CD14-positive monocyte (primary cell): Measurements from ENCODE around the gene UTP18. TPM values are rescaled to one million over a fixed set of nuclear protein-coding genes. Genes with fewer than 3 reads are reported as not detected.

ENCODE experiments used
- DNase-seq, 3 donors: peaks; one replicate each; pipeline ENCODE4 v3.0.0-alpha.2; 2011 to 2022
- H2AFZ ChIP-seq: 2 replicates; pipeline ENCODE4 v1.6.0; 2012; ENCODE audit warnings: mild to moderate bottlenecking, low read depth, low read length, inconsistent platforms; ENCODE audit not compliant: insufficient read depth, poor library complexity, severe bottlenecking
- H3K27ac ChIP-seq, 2 donors: 1 replicate in 1 of 2; 2 replicates in 1 of 2; pipeline ENCODE4 v1.5.1; 2012 to 2013; ENCODE audit warnings: low read length in 2 of 2, control low read depth in 1 of 2, inconsistent platforms in 1 of 2, low read depth in 1 of 2, mild to moderate bottlenecking in 1 of 2
- H3K27me3 ChIP-seq, 2 donors: one replicate each; pipeline versions ENCODE4 v1.6.0 to v1.6.1; 2011 to 2013; ENCODE audit warnings: low read length in 2 of 2; ENCODE audit not compliant: control insufficient read depth in 2 of 2, insufficient read depth in 2 of 2
- H3K36me3 ChIP-seq, 2 donors: replicated peaks in 1 of 2; 1 replicate in 1 of 2; 2 replicates in 1 of 2; pipeline versions ENCODE4 v1.5.1 to v1.6.1; 2012 to 2013; ENCODE audit warnings: low read length in 2 of 2, control low read depth in 1 of 2, inconsistent platforms in 1 of 2, mild to moderate bottlenecking in 1 of 2; ENCODE audit not compliant: insufficient read depth in 2 of 2, control insufficient read depth in 1 of 2
- H3K4me1 ChIP-seq, 2 donors: 1 replicate in 1 of 2; 2 replicates in 1 of 2; pipeline versions ENCODE4 v1.5.1 to v1.6.1; 2012 to 2013; ENCODE audit warnings: low read length in 2 of 2, control low read depth in 1 of 2, inconsistent platforms in 1 of 2, mild to moderate bottlenecking in 1 of 2, moderate library complexity in 1 of 2; ENCODE audit not compliant: insufficient read depth in 2 of 2, control insufficient read depth in 1 of 2
- H3K4me2 ChIP-seq: replicated peaks from 2 replicates; pipeline ENCODE3; 2012; ENCODE audit warnings: low read length, moderate library complexity, mild to moderate bottlenecking; ENCODE audit not compliant: poor library complexity, severe bottlenecking; ENCODE audit errors: extremely low read depth
- H3K4me3 ChIP-seq, 3 experiments: fragments of 200-600 bp in 1 of 3; sonication (generic) in 1 of 3; replicated peaks in 1 of 3; 1 replicate in 2 of 3; 2 replicates in 1 of 3; pipeline ENCODE4 v1.5.1; 2011 to 2013; ENCODE audit warnings: low read length in 3 of 3, mild to moderate bottlenecking in 3 of 3, control low read depth in 2 of 3, low read depth in 2 of 3, inconsistent platforms in 1 of 3, moderate library complexity in 1 of 3
- H3K79me2 ChIP-seq: 2 replicates; pipeline ENCODE4 v1.6.0; 2012; ENCODE audit warnings: mild to moderate bottlenecking, control low read depth, inconsistent platforms, low read length, moderate library complexity; ENCODE audit not compliant: insufficient read depth
- H3K9ac ChIP-seq: 2 replicates; pipeline ENCODE4 v1.6.0; 2017; ENCODE audit warnings: low read length, mild to moderate bottlenecking; ENCODE audit not compliant: insufficient read depth, poor library complexity, severe bottlenecking
- H3K9me3 ChIP-seq, 2 donors: replicated peaks in 1 of 2; 1 replicate in 1 of 2; 2 replicates in 1 of 2; pipeline versions ENCODE4 v1.5.1 to v1.6.1; 2012 to 2013; ENCODE audit warnings: low read length in 2 of 2, control low read depth in 1 of 2; ENCODE audit not compliant: control insufficient read depth in 1 of 2, insufficient read depth in 1 of 2
- H4K20me1 ChIP-seq: 2 replicates; pipeline ENCODE4 v1.6.0; 2012; ENCODE audit warnings: mild to moderate bottlenecking, low read length, control low read depth, moderate library complexity; ENCODE audit not compliant: insufficient read depth
- H3K27ac Mint-ChIP-seq, 7 donors: one replicate each; pipeline ENCODE4 v1.8.0; 2020; ENCODE audit warnings: mild to moderate bottlenecking in 7 of 7, mixed read lengths in 7 of 7, moderate library complexity in 6 of 7, inconsistent platforms in 2 of 7
- H3K27me3 Mint-ChIP-seq, 3 donors: one replicate each; pipeline ENCODE4 v1.8.0; 2021 to 2022; ENCODE audit warnings: low read depth in 3 of 3, mild to moderate bottlenecking in 3 of 3, mixed read lengths in 3 of 3, moderate library complexity in 3 of 3, inconsistent platforms in 1 of 3
- H3K36me3 Mint-ChIP-seq, 2 donors: one replicate each; pipeline ENCODE4 v1.8.0; 2020; ENCODE audit warnings: mixed read lengths in 2 of 2, inconsistent platforms in 1 of 2, mild to moderate bottlenecking in 1 of 2
- H3K4me1 Mint-ChIP-seq: one replicate; pipeline ENCODE4 v1.8.0; 2020; ENCODE audit warnings: mild to moderate bottlenecking, mixed read lengths
- H3K4me3 Mint-ChIP-seq, 2 donors: one replicate each; pipeline ENCODE4 v1.8.0; 2020; ENCODE audit warnings: mild to moderate bottlenecking in 2 of 2, mixed read lengths in 2 of 2, moderate library complexity in 1 of 2
- H3K9me3 Mint-ChIP-seq, 7 donors: one replicate each; pipeline ENCODE4 v1.8.0; 2020 to 2022; ENCODE audit warnings: mixed read lengths in 7 of 7, mild to moderate bottlenecking in 6 of 7, moderate library complexity in 6 of 7, inconsistent platforms in 2 of 7
- CTCF ChIP-seq: fragments of 200-600 bp; IDR thresholded peaks from one replicate; pipeline ENCODE4 v1.8.0; 2022; ENCODE audit warnings: antibody characterized with exemption, mild to moderate bottlenecking
- WGBS: methylation state at CpG from one replicate; pipeline ENCODE4 v1.1.5; 2013; ENCODE audit warnings: missing lambda C conversion rate; ENCODE audit not compliant: insufficient coverage; 5-methylcytosine and 5-hydroxymethylcytosine counted together
- intact Hi-C, 2 donors: fragments of 100-400 bp; cut with micrococcal nuclease; formaldehyde crosslinking; loops; one replicate each; pipeline versions ENCODE4 v1.15.0 to v1.15.1; 2023
- polyA plus RNA-seq, 3 donors: library from polyadenylated mRNA; depleted of rRNA in 1 of 3; unstranded in 2 of 3; stranded (reverse) in 1 of 3; fragments of 300-500 nt in 2 of 3; fragments of >200 nt in 1 of 3; fragmentation: Illumina TruSeq in 2 of 3; gene quantifications; 1 replicate in 2 of 3; 2 replicates in 1 of 3; pipeline ENCODE4 v1.2.3, GENCODE V29; 2012 to 2021

Gene UTP18
- polyA plus RNA-seq, 3 donors, result 13.0 to 31.9 (median 31.6) TPM

DNA sequence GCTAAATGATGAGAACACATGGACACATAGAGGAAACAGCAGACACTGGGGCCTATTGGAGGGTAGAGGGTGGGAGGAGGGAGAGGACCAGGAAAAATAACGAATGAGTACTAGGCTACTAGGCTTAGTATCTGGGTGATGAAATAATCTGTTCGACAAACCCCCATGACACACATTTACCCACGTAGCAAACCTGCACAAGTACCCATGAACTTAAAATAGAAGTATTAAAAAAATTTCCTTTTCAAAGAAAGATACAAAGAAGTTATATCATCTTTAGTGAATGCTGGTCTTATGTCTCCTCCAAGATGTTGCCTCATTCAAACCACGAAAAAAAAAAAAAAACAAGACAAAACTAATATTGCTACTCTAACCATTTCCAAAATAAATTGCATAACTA lies 32.2 kb upstream of the UTP18 start:
- Histone ChIP-seq H3K27me3 (no peaks in the 10 kb centered on the region), H3K9me3 (no peaks in the 10 kb centered on the region), H3K9ac (no peak overlapping the region), H3K4me3 (no peak overlapping the region), H3K79me2 (peaks cover 45% of the 10 kb centered on the region), H3K27ac (no peak overlapping the region), H4K20me1 (peaks cover 63% of the 10 kb centered on the region), H3K4me2 (no peak overlapping the region), H3K4me1 (peaks cover 11 to 12% of the 10 kb centered on the region in 2 donors), H2AFZ (no peak overlapping the region), H3K36me3 (peaks cover 7 to 10% of the 10 kb centered on the region in 2 donors)
- H3K4me3 Mint-ChIP-seq, result no peak overlapping the region
- peak overlapping the region in 5 of 7 donors; percentile 32 to 65 (median 40) for H3K27ac Mint-ChIP-seq
- peaks cover 0 to 4% (median 0%) of the 10 kb centered on the region in 3 donors for H3K27me3 Mint-ChIP-seq
- no CpG with 5 or more reads among the region's 4 CpGs for WGBS
- H3K4me1 Mint-ChIP-seq, result peaks cover 52% of the 10 kb centered on the region
- no peaks in the 10 kb centered on the region for H3K9me3 Mint-ChIP-seq
- DNase-seq, result no peak
- H3K36me3 Mint-ChIP-seq, result peaks cover 12 to 18% of the 10 kb centered on the region in 2 donors
- intact Hi-C loops, result no loop called here
- no peak for TF ChIP-seq CTCF

DNA sequence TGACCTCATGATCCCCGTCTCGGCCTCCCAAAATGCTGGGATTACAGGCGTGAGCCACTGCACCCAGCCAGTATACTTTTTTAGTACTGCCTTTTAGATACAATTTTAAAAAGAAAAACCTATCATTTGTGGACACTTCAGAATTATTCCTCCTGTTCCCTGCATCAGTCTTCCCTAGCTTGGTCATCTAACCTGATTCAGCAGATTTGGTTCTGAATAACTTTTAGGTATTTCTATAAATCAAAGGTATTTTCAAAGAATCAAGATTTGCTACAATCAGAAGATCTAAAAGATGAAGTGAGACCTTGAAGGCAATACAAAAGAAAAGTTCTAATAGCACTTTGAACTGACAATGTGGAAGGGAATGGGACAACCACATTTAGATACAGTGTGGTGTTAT lies 30.5 kb upstream of the UTP18 start:
- H3K27me3 ChIP-seq, result no peaks in the 10 kb centered on the region
- Mint-ChIP-seq H3K27me3 (peaks cover 0 to 3% (median 0%) of the 10 kb centered on the region in 3 donors), H3K4me3 (no peak overlapping the region), H3K27ac (peak overlapping the region in 5 of 7 donors; percentile 32 to 59 (median 51)), H3K4me1 (peaks cover 41% of the 10 kb centered on the region), H3K9me3 (no peaks in the 10 kb centered on the region), H3K36me3 (peaks cover 6% of the 10 kb centered on the region in 2 donors)
- intact Hi-C loops, result no loop called here
- peaks cover under 1 to 7% of the 10 kb centered on the region in 2 donors for H3K4me1 ChIP-seq
- TF ChIP-seq CTCF, result no peak
- no peak overlapping the region for H3K4me3 ChIP-seq
- H3K4me2 ChIP-seq, result no peak overlapping the region
- no peaks in the 10 kb centered on the region for H3K9me3 ChIP-seq
- H3K9ac ChIP-seq, result no peak overlapping the region
- no CpG with 5 or more reads among the region's 3 CpGs for WGBS
- peaks cover 62% of the 10 kb centered on the region for H3K79me2 ChIP-seq
- no peaks in the 10 kb centered on the region for H3K36me3 ChIP-seq
- peak overlapping the region in 1 of 2 donors; percentile 4 for H3K27ac ChIP-seq
- DNase-seq, result no peak
- peaks cover 64% of the 10 kb centered on the region for H4K20me1 ChIP-seq
- H2AFZ ChIP-seq, result no peak overlapping the region
